Measurements from ENCODE around the gene HCN2.
"Not testable (repeated sequence)": the region's sequence is repeated elsewhere in the genome, so short reads cannot be mapped to it uniquely, and the experiment has no call there.

The HCN2 gene

GRCh38 chr19:582497-583197 is 7.0 kb upstream of the HCN2 start:
- H3K27me3 ChIP-seq (replicated peaks in 2 of 5; ENCODE audit: control insufficient read depth in 4 of 5, insufficient read depth in 5 of 5, low read length in 4 of 5), result peaks cover 0 to 27% (median 4%) of the 10 kb centered on the region in 5 experiments
- ChIA-PET CTCF (interaction anchor here (1.0 kb wide), 1 partner anchor 8 kb away, joined by 3 read pairs; no protein-coding TSS in a partner anchor), POLR2A (no interaction called here)
- peaks cover 2 to 51% (median 25%) of the 10 kb centered on the region in 4 experiments for H3K36me3 ChIP-seq (ENCODE audit: control insufficient read depth in 4 of 4, insufficient read depth in 4 of 4, low read length in 3 of 4)
- peaks cover 0 to 2% (median under 1%) of the 10 kb centered on the region in 4 experiments for H3K4me1 ChIP-seq (ENCODE audit: control extremely low read depth in 1 of 4, control insufficient read depth in 4 of 4, insufficient read depth in 4 of 4, low read length in 3 of 4)
- H3K9me3 ChIP-seq (ENCODE audit: control extremely low read depth in 1 of 5, control insufficient read depth in 4 of 5, insufficient read depth in 2 of 5, low read depth in 1 of 5, low read length in 4 of 5), result no peaks in the 10 kb centered on the region
- 94% methylated on average over 28 of the region's 31 CpGs for WGBS (ENCODE audit: insufficient coverage)
- H3K4me3 ChIP-seq (ENCODE audit: control insufficient read depth in 1 of 7, extremely low read depth in 1 of 7, insufficient read depth in 4 of 7, low read depth in 2 of 7, low read length in 6 of 7), result no peak overlapping the region
- no peak overlapping the region for H3K27ac ChIP-seq (ENCODE audit: insufficient read depth in 1 of 2, low read depth in 1 of 2, low read length in 2 of 2, poor library complexity in 1 of 2, severe bottlenecking in 2 of 2)
- no peak for DNase-seq

GRCh38 chr19:583198-583967 is 6.3 kb upstream of the HCN2 start:
- WGBS (ENCODE audit: insufficient coverage), result 95% methylated on average over 19 of the region's 27 CpGs
- H3K27me3 ChIP-seq (replicated peaks in 2 of 5; ENCODE audit: control insufficient read depth in 4 of 5, insufficient read depth in 5 of 5, low read length in 4 of 5), result peaks cover 0 to 35% (median 6%) of the 10 kb centered on the region in 5 experiments
- no peak for DNase-seq
- no peaks in the 10 kb centered on the region for H3K9me3 ChIP-seq (ENCODE audit: control extremely low read depth in 1 of 5, control insufficient read depth in 4 of 5, insufficient read depth in 2 of 5, low read depth in 1 of 5, low read length in 4 of 5)
- no peak overlapping the region for H3K27ac ChIP-seq (ENCODE audit: insufficient read depth in 1 of 2, low read depth in 1 of 2, low read length in 2 of 2, poor library complexity in 1 of 2, severe bottlenecking in 2 of 2)
- ChIA-PET CTCF (interaction anchor here (0.7 to 4.6 kb wide), 12 partner anchors 8 to 169 kb away, joined by 3 to 28 read pairs (median 4); no protein-coding TSS in a partner anchor), POLR2A (no interaction called here)
- peaks cover 2 to 44% (median 23%) of the 10 kb centered on the region in 4 experiments for H3K36me3 ChIP-seq (ENCODE audit: control insufficient read depth in 4 of 4, insufficient read depth in 4 of 4, low read length in 3 of 4)
- H3K4me1 ChIP-seq (ENCODE audit: control extremely low read depth in 1 of 4, control insufficient read depth in 4 of 4, insufficient read depth in 4 of 4, low read length in 3 of 4), result peaks cover 0 to 8% (median 7%) of the 10 kb centered on the region in 4 experiments
- H3K4me3 ChIP-seq (ENCODE audit: control insufficient read depth in 1 of 7, extremely low read depth in 1 of 7, insufficient read depth in 4 of 7, low read depth in 2 of 7, low read length in 6 of 7), result no peak overlapping the region

- Histone ChIP-seq H3K4me3 (ENCODE audit: control insufficient read depth in 1 of 7, extremely low read depth in 1 of 7, insufficient read depth in 4 of 7, low read depth in 2 of 7, low read length in 6 of 7) (no peak overlapping the region), H3K9me3 (ENCODE audit: control extremely low read depth in 1 of 5, control insufficient read depth in 4 of 5, insufficient read depth in 2 of 5, low read depth in 1 of 5, low read length in 4 of 5) (no peaks in the 10 kb centered on the region), H3K27ac (ENCODE audit: insufficient read depth in 1 of 2, low read depth in 1 of 2, low read length in 2 of 2, poor library complexity in 1 of 2, severe bottlenecking in 2 of 2) (no peak overlapping the region), H3K27me3 (replicated peaks in 2 of 5; ENCODE audit: control insufficient read depth in 4 of 5, insufficient read depth in 5 of 5, low read length in 4 of 5) (peaks cover 0 to 40% (median 7%) of the 10 kb centered on the region in 5 experiments), H3K36me3 (ENCODE audit: control insufficient read depth in 4 of 4, insufficient read depth in 4 of 4, low read length in 3 of 4) (peaks cover 2 to 41% (median 23%) of the 10 kb centered on the region in 4 experiments), H3K4me1 (ENCODE audit: control extremely low read depth in 1 of 4, control insufficient read depth in 4 of 4, insufficient read depth in 4 of 4, low read length in 3 of 4) (peaks cover 0 to 13% (median 13%) of the 10 kb centered on the region in 4 experiments)
- CTCF ChIA-PET, result interaction anchor here (0.7 to 4.6 kb wide), 13 partner anchors 9 to 169 kb away, joined by 3 to 28 read pairs (median 3); partner anchors contain the start of gene BSG
- DNase-seq, result no peak
- 100% methylated on average over 2 of the region's 5 CpGs for WGBS (ENCODE audit: insufficient coverage)
- POLR2A ChIA-PET, result no interaction called here
These were observed 5.8 kb upstream of the HCN2 start for GRCh38 chr19:583968-584239.

- H3K4me1 ChIP-seq (ENCODE audit: control extremely low read depth in 1 of 4, control insufficient read depth in 4 of 4, insufficient read depth in 4 of 4, low read length in 3 of 4), result peaks cover 0 to 18% (median 16%) of the 10 kb centered on the region in 4 experiments
- POLR2A ChIA-PET, result no interaction called here
These were observed 5.3 kb upstream of the HCN2 start for GRCh38 chr19:584240-585001.

GRCh38 chr19:585146-585545 is 4.5 kb upstream of the HCN2 start:
- DNase-seq; POLR2A ChIA-PET; H3K9me3 ChIP-seq (ENCODE audit: control extremely low read depth in 1 of 5, control insufficient read depth in 4 of 5, insufficient read depth in 2 of 5, low read depth in 1 of 5, low read length in 4 of 5); H3K4me3 ChIP-seq (ENCODE audit: control insufficient read depth in 1 of 7, extremely low read depth in 1 of 7, insufficient read depth in 4 of 7, low read depth in 2 of 7, low read length in 6 of 7); H3K27ac ChIP-seq (ENCODE audit: insufficient read depth in 1 of 2, low read depth in 1 of 2, low read length in 2 of 2, poor library complexity in 1 of 2, severe bottlenecking in 2 of 2): not testable (repeated sequence)
- 85% methylated on average over 25 of the region's 34 CpGs for WGBS (ENCODE audit: insufficient coverage)
- peaks cover 2 to 28% (median 19%) of the 10 kb centered on the region in 4 experiments for H3K36me3 ChIP-seq (ENCODE audit: control insufficient read depth in 4 of 4, insufficient read depth in 4 of 4, low read length in 3 of 4)
- CTCF ChIA-PET, result interaction anchor here (1.1 to 4.6 kb wide), 8 partner anchors 10 to 157 kb away, joined by 3 to 28 read pairs (median 4); no protein-coding TSS in a partner anchor
- peaks cover 0 to 18% (median 17%) of the 10 kb centered on the region in 4 experiments for H3K4me1 ChIP-seq (ENCODE audit: control extremely low read depth in 1 of 4, control insufficient read depth in 4 of 4, insufficient read depth in 4 of 4, low read length in 3 of 4)
- H3K27me3 ChIP-seq (replicated peaks in 2 of 5; ENCODE audit: control insufficient read depth in 4 of 5, insufficient read depth in 5 of 5, low read length in 4 of 5), result peaks cover 0 to 46% (median 12%) of the 10 kb centered on the region in 5 experiments

More at GRCh38 chr19:584240-585001, 5.3 kb upstream of the HCN2 start:
- H3K9me3 ChIP-seq (ENCODE audit: control extremely low read depth in 1 of 5, control insufficient read depth in 4 of 5, insufficient read depth in 2 of 5, low read depth in 1 of 5, low read length in 4 of 5), result no peaks in the 10 kb centered on the region
- CTCF ChIA-PET, result interaction anchor here (0.7 to 4.6 kb wide), 15 partner anchors 9 to 168 kb away, joined by 3 to 28 read pairs (median 3); partner anchors contain the start of gene BSG
- H3K36me3 ChIP-seq (ENCODE audit: control insufficient read depth in 4 of 4, insufficient read depth in 4 of 4, low read length in 3 of 4), result peaks cover 2 to 36% (median 22%) of the 10 kb centered on the region in 4 experiments
- WGBS (ENCODE audit: insufficient coverage), result 39% methylated on average over 34 of the region's 38 CpGs
- no peak overlapping the region for H3K4me3 ChIP-seq (ENCODE audit: control insufficient read depth in 1 of 7, extremely low read depth in 1 of 7, insufficient read depth in 4 of 7, low read depth in 2 of 7, low read length in 6 of 7)
- DNase-seq, result peak; percentile 70 to 83 (median 82)
- H3K27ac ChIP-seq (ENCODE audit: insufficient read depth in 1 of 2, low read depth in 1 of 2, low read length in 2 of 2, poor library complexity in 1 of 2, severe bottlenecking in 2 of 2), result no peak overlapping the region
- peaks cover 0 to 45% (median 12%) of the 10 kb centered on the region in 5 experiments for H3K27me3 ChIP-seq (replicated peaks in 2 of 5; ENCODE audit: control insufficient read depth in 4 of 5, insufficient read depth in 5 of 5, low read length in 4 of 5)

GRCh38 chr19:585551-586110 is 4.0 kb upstream of the HCN2 start:
- POLR2A ChIA-PET, result interaction anchor here (0.6 kb wide), 1 partner anchor 54 kb away, joined by 3 read pairs; the partner anchor contains the start of gene CDC34
- peaks cover 2 to 24% (median 14%) of the 10 kb centered on the region in 4 experiments for H3K36me3 ChIP-seq (ENCODE audit: control insufficient read depth in 4 of 4, insufficient read depth in 4 of 4, low read length in 3 of 4)
- no peak overlapping the region for H3K4me3 ChIP-seq (ENCODE audit: control insufficient read depth in 1 of 7, extremely low read depth in 1 of 7, insufficient read depth in 4 of 7, low read depth in 2 of 7, low read length in 6 of 7)
- 90% methylated on average over 4 of the region's 10 CpGs for WGBS (ENCODE audit: insufficient coverage)
- H3K27ac ChIP-seq (ENCODE audit: insufficient read depth in 1 of 2, low read depth in 1 of 2, low read length in 2 of 2, poor library complexity in 1 of 2, severe bottlenecking in 2 of 2), result no peak overlapping the region
- no peak for DNase-seq
- no peaks in the 10 kb centered on the region for H3K9me3 ChIP-seq (ENCODE audit: control extremely low read depth in 1 of 5, control insufficient read depth in 4 of 5, insufficient read depth in 2 of 5, low read depth in 1 of 5, low read length in 4 of 5)
- CTCF ChIA-PET, result interaction anchor here (0.8 to 4.6 kb wide), 8 partner anchors 10 to 142 kb away, joined by 3 to 28 read pairs (median 3); no protein-coding TSS in a partner anchor
- peaks cover 0 to 22% (median 19%) of the 10 kb centered on the region in 4 experiments for H3K4me1 ChIP-seq (ENCODE audit: control extremely low read depth in 1 of 4, control insufficient read depth in 4 of 4, insufficient read depth in 4 of 4, low read length in 3 of 4)
- H3K27me3 ChIP-seq (replicated peaks in 2 of 5; ENCODE audit: control insufficient read depth in 4 of 5, insufficient read depth in 5 of 5, low read length in 4 of 5), result peaks cover 0 to 51% (median 13%) of the 10 kb centered on the region in 5 experiments

Measured in common myeloid progenitor, CD34-positive (primary cell).